GM19463 (cell line): ENCODE results near the gene PKP3.
"Not testable (repeated sequence)": the region's sequence is repeated elsewhere in the genome, so short reads cannot be mapped to it uniquely, and the experiment has no call there.

Source experiments
- ATAC-seq: cut with Tn5 transposase; IDR thresholded peaks from one replicate; pipeline ENCODE4 v1.9.1; 2021; ENCODE audit warnings: mild to moderate bottlenecking, moderate library complexity; ENCODE audit not compliant: unreplicated experiment

The PKP3 gene

GRCh38 chr11:394034-394857 lies at the start of gene PKP3:
TSS of gene PKP3 (plus strand) at chr11:394209. CDS start at chr11:394293, 84 bp downstream.
- no peak for ATAC-seq

- ATAC-seq, result no peak
Observed at GRCh38 chr11:344836-345578, 49.0 kb upstream of the PKP3 start.

GRCh38 chr11:346529-346928 lies 47.5 kb upstream of the PKP3 start:
- no peak for ATAC-seq

- not testable (repeated sequence) for ATAC-seq
Observed at GRCh38 chr11:349270-349954, 44.6 kb upstream of the PKP3 start.

- peak; percentile 10 for ATAC-seq
Observed at GRCh38 chr11:350033-350722, 43.8 kb upstream of the PKP3 start.

GRCh38 chr11:350723-351255 lies 43.2 kb upstream of the PKP3 start:
- ATAC-seq, result peak; percentile 57

GRCh38 chr11:351411-351810 lies 42.6 kb upstream of the PKP3 start:
- ATAC-seq, result no peak

GRCh38 chr11:352456-353031 lies 41.5 kb upstream of the PKP3 start:
- no peak for ATAC-seq

GRCh38 chr11:353179-353873 lies 40.7 kb upstream of the PKP3 start:
- ATAC-seq, result no peak

- no peak for ATAC-seq
Observed at GRCh38 chr11:355581-356458, 38.2 kb upstream of the PKP3 start.

- no peak for ATAC-seq
Observed at GRCh38 chr11:356610-357009, 37.4 kb upstream of the PKP3 start.

- ATAC-seq, result no peak
Observed at GRCh38 chr11:357582-357981, 36.4 kb upstream of the PKP3 start.

- ATAC-seq, result no peak
Observed at GRCh38 chr11:358129-358800, 35.7 kb upstream of the PKP3 start.

GRCh38 chr11:359181-359714 lies 34.8 kb upstream of the PKP3 start:
- ATAC-seq, result no peak

GRCh38 chr11:360326-361280 lies 33.4 kb upstream of the PKP3 start:
- no peak for ATAC-seq

- ATAC-seq, result no peak
Observed at GRCh38 chr11:362642-363442, 31.2 kb upstream of the PKP3 start.
